Stimulated activated CD8-positive, alpha-beta memory T cell treated with anti-CD3 and anti-CD28 coated beads, Interleukin-4, amount 100 ng/mL, for 1 hour (primary cell): Measurements from ENCODE around the gene SH3RF2.
"Not testable (repeated sequence)": the region's sequence is repeated elsewhere in the genome, so short reads cannot be mapped to it uniquely, and the experiment has no call there.

Experiments
- DNase-seq, 2 donors: peaks; one replicate each; pipeline ENCODE4 v3.0.0-alpha.2; 2020; ENCODE audit warnings: low read depth in 2 of 2, low spot score in 1 of 2

SH3RF2 gene

DNA sequence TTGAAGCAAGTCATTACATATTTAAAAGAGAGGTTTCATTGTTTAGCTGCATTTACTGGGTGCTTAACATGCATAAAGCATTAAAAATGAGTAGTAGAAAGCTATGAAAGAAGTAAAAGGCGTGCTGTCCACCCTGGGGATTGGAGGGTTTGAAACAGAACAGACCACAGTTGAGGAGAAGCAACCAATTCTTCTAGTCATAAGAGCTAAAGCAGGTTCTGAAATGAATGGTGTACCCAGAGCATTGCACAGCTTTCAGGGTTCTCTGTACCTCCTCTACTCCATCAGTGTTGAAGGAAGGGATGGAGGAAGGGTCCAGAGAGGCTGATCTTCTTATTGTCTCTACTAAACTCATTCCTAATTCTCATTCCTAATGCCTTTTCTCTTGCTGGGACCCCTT is 68.9 kb downstream of the SH3RF2 start:
- DNase-seq, result no peak

DNA sequence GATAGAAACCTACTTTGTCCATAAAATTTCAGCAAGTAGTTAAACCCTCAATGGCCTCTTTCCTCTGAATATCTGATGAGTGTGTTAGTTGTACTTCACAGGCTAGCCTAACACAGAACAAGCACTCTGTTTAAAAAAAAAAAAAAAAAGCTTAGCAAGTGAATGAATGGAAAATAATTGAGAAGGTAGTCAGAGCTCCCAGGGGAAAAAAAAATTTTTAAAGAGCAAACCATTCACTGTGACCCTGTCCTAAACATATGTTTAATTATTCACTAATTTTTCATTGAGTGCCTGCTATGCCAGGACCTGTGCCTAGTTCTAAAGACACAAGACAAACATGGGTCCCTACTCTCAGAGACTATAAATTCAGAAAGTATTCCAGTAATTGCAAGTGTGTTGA is 69.3 kb downstream of the SH3RF2 start:
- no peak for DNase-seq

DNA sequence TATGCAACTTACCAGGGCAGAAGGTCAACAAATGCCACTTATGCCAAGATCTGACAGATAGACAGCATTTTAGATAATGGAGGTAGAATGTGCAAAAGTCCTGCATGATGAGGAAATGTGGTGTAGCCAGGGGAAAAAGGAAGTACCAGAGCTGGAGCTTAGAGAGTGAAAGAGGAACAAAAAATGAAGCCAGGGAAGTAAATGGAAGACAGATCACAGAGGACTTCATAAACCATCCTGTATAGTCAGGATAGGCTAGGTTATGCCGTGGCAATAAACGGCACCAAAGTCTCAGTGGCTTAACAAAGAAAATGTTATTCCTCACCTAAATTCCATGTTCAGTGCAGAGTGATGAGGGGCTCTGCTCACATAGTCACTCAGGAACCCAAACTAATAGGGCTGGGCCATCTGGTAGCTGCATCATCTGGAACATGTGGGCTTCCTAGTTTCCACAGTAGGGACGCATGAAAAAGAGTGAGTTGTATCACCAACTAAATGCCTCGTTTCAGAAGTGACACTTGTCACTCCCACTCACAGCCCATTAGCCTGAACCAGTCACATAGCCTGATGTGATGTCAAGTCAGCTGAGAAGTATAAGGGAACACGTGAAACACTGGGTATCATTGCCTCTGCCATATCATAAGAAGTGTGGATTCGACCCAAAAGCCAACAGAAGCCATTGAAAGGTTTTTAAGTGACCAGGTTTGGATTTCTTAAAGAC is 70.3 kb downstream of the SH3RF2 start:
- DNase-seq, result no peak

DNA sequence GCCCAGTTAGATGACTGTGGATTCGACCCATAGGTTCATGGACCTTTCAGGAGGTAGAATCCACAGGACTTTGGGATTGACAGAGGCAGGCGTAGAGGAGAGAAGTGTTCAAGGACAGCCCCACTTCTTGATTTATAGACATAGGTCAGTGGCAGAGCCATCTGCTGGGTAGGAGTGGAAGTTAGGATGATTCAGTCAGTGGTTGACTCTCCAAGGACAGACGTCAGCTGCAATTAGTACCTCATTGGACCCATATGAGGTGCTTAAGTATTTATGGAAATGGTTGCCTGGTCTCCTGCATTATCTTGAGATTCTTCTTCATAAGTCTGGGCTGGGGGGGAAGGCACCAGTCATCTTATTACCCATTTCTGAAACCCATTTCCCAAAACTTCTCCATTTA is 70.9 kb downstream of the SH3RF2 start:
- no peak for DNase-seq

- no peak for DNase-seq
Observed at GRCh38 chr5:146007989-146008388, 71.6 kb downstream of the SH3RF2 start.

- no peak for DNase-seq
Observed at GRCh38 chr5:146009020-146009419, 72.6 kb downstream of the SH3RF2 start.

- not testable (repeated sequence) for DNase-seq
Observed at GRCh38 chr5:146010447-146010846, 74.1 kb downstream of the SH3RF2 start.

- DNase-seq, result no peak
Observed at GRCh38 chr5:146013761-146014160, 77.4 kb downstream of the SH3RF2 start.

GRCh38 chr5:146015001-146015400 is 78.6 kb downstream of the SH3RF2 start:
- DNase-seq, result no peak

DNA sequence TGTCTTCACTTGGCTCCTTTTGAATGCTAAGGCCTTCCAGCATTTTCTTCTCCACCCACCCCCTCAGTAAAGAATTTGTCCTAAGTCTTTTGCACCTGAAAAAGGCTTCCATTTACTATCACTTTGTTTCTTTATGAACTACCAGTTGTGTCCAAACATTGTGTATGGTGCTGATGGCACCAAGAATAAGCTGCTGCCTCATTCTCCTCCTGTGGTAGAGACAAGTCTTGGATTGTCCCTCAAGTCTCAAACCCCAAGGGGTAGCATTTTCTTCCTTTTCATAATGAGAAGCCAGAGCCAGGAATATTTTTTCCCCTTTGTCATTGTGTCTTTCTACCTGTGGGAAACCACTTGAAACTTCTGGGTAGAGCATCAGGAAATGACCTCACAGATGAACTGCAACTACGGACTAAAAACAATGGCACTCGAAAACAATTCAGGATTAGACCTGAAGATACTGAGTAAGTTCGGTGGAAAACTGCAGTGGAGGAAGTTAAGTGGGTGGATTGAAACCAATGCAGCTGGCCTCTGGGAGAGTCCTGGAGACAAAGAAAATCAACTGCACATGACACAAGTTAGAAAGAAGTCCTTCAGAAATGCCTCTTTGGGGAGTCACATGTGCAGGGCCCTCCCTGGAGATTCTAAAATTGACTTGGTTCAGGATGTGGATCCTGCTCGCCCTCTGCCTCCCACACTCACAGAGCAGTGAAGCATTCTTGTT is 80.5 kb downstream of the SH3RF2 start:
- no peak for DNase-seq

DNA sequence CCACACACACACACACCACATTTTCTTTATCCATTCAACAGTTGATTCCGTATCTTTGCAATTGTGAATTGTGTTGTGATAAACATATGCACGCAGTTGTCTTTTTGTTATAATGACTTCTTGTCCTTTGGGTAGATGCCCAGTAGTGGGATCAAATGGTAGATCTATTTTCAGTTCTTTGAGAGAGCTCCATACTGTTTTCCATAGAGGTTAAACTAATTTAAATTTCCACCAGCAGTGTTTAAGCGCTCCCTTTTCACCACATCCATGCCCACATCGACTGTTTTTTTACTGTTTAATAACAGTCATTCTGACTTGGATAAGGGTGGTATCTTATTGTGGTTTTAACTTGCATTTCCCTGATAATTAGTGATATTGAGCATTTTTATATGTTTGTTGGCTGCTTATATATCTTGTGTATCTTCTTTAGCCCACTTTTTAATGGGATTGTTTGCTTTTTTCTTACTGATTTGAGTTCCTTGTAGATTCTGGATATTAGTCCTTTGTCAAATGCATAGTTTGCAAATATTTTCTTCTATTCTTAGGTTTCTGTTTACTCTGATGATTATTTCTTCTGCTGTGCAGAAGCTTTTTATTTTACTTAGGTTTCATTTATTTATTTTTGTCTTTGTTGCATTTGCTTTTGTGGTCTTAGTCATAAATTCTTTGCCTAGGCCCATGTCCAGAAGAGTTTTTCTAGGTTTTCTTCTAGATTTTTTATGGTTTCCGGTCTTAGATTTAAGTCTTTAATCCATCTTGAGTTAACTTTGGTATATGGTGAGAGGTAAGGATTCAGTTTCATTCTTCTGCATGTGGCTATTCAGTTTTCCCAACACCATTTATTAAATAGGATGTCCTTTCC is 82.4 kb downstream of the SH3RF2 start:
- no peak for DNase-seq

- no peak for DNase-seq
Observed at GRCh38 chr5:146020100-146020499, 83.7 kb downstream of the SH3RF2 start.

DNA sequence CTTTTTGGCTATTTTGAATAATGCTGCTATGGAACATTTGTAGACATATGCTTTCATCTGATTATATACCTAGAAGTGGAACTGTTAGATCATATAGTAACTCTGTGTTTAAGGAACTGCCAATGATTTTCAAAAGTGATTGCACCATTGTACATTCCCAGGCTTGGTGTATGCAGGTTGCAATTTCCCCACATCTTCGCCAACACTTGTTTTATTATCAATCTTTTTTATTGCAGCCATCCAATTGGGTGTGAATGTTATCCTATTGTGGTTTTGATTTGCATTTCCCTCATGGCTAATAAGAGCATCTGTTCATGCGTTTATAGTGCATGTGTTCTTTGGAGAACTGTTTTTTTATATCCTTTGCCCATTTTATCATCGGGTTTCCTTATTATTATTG is 87.7 kb downstream of the SH3RF2 start:
- no peak for DNase-seq

- DNase-seq, result no peak
Observed at GRCh38 chr5:146025114-146025680, 88.8 kb downstream of the SH3RF2 start.

DNA sequence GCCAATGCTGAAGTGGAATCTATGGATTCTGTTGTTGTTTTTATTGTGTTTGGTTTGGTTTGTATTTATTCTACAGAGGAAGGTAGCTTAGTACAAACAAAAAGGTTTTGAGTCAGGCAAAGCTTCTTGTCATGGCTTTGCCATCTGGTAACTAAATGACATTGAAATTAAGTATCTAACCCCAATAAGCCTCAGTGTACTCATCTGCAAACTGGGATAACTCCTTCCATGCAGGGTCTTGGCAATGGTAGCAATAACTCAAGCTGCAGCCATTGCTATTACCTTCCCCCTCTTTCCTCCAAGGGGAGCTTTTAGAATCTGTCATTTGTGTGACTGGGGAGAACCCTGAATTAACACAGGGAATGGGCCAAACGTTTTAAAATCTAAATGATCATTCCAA is 89.3 kb downstream of the SH3RF2 start:
- no peak for DNase-seq

GRCh38 chr5:146026307-146027010 is 90.1 kb downstream of the SH3RF2 start:
- DNase-seq, result no peak

GRCh38 chr5:146027751-146028150 is 91.4 kb downstream of the SH3RF2 start:
- DNase-seq, result no peak

GRCh38 chr5:146032911-146033310 is 96.5 kb downstream of the SH3RF2 start:
- DNase-seq, result no peak

DNA sequence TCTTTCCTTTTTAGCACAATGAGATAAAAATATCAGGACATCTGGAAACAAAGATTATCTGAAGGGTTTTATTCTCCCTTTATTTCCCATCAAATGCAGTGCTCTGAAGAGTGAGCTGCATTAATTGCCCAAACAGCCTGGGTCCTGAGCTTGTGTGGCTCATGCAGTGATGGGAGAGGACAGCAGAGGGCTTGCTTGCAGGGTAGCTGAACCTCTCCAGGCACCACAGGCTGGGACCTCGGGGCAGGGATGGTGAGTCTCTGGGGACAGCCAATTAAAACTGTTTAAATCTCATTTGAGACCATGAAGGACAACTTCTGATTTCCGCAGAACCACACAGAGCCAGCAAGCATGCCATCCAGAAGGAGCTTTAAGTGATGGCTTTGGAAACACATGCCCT is 97.7 kb downstream of the SH3RF2 start:
- DNase-seq, result no peak

DNA sequence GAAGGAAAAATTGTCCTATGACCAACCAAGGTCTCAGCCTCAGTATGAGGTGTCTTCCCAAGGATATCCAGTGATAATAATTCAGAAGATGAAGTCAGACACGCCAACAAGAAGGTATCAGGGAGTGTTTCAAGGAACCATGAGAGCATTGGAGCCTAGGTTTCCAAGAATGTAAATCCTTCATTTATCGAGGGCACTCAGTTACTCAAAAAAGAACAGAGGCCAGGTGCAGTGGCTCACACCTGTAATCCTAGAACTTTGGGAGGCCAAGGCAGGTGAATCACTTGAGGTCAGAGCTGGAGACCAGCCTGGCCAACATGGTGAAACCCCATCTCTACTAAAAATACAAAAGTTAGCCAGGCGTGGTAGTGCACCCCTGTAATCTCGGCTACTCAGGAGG is 98.2 kb downstream of the SH3RF2 start:
- no peak for DNase-seq

- no peak for DNase-seq
Observed at GRCh38 chr5:146039420-146039819, 103.0 kb downstream of the SH3RF2 start.
